GM20000 (cell line): ENCODE results near the gene SNX14.
"Not testable (repeated sequence)": the region's sequence is repeated elsewhere in the genome, so short reads cannot be mapped to it uniquely, and the experiment has no call there.

ENCODE experiments used
- DNase-seq: peaks from one replicate; pipeline ENCODE4 v3.0.0; 2012; ENCODE audit warnings: low spot score
- CTCF ChIP-seq: IDR thresholded peaks from 2 replicates; pipeline ENCODE4 v1.5.1; 2012; ENCODE audit warnings: mild to moderate bottlenecking, control low read depth; ENCODE audit errors: extremely low read depth, missing control alignments

SNX14 gene

GRCh38 chr6:85632164-85632942 is 38.7 kb upstream of the SNX14 start:
- DNase-seq, result no peak
- TF ChIP-seq CTCF, result no peak

GRCh38 chr6:85631117-85631516 is 37.5 kb upstream of the SNX14 start:
- DNase-seq, result not testable (repeated sequence)

DNA sequence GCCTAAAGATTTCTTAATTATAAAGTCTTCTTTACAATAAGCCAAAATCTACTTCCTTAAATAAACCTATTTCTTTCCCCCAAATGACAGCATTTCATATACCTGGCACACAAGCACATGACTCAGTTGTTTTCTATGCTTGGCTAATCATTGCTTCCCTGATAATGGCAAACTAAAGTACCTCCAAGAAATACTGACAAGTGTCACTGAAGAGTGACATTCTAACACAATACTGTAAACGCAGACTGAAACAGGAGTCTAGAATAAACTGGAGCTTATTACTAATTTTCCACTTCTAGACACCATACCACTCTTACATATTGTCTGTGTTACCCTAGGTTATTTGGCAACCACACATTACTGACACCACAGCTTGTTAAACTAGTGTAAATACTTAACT is 34.7 kb upstream of the SNX14 start:
- DNase-seq, result no peak

DNA sequence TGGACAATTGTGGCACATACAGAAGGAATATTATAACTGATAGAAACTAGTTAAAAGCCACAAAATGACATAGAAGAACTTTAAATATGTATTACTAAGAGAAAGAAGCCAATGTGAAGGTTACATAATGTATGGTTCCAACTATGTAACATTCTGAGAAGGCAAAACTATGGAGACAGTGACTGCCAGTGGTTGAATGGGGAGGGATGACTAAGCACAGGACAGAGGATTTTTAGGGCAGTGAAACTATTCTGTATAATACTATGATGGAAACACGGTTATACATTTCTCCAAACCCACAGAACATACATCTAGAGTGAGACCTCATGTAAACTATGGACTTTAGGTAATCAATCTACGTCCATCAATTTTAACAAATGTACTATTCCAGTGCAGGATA is 26.6 kb upstream of the SNX14 start:
- DNase-seq, result no peak
- no peak for TF ChIP-seq CTCF

More for the DNA sequence above, 34.7 kb upstream of the SNX14 start:
- TF ChIP-seq CTCF, result no peak

- no peak for DNase-seq
- no peak for TF ChIP-seq CTCF
These were observed 21.1 kb upstream of the SNX14 start for GRCh38 chr6:85614780-85615179.

GRCh38 chr6:85612690-85613474 is 19.2 kb upstream of the SNX14 start:
- TF ChIP-seq CTCF, result no peak
- DNase-seq, result no peak

DNA sequence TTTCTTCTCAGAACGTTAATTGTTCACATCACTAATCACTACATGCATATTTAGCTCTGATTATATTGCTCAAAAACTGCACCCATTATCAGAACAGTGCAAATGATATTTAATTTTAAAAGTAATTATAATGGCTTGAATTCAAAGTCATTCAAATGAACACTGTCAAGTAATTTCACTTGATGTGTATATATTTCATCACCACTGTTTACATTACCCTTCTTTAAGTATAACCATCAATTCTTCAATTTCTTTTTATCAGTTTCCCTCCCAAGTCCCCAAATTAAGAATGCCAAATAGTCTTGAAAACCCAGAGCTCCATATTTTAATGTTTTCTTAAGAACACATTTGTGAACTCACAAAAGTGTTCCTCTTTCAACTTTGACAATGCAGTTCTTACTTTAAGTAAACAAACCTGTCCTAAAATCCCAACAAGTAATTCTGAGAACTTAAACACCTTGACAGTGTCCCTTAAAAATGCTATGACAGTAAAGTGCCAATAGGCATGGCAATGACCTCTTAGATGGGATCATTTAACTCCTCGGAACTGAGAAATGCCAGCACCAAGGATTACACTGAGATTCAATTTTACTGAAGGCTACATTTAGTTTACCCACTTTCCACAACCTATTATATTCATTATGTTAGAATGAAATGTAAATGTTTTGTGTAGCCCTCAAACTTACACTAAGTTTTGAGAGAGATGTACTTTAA is 16.7 kb upstream of the SNX14 start:
- no peak for TF ChIP-seq CTCF
- DNase-seq, result no peak
